HTERT RPE-1 (cell line): ENCODE results near the gene ENTREP1.

Experiments
- in situ Hi-C: fragments of 300-500 bp; cut with MboI; formaldehyde crosslinking; loops from 4 replicates; pipeline ENCODE4 v1.14.3; 2020; ENCODE audit warnings: low sequenced_read_pairs

Gene ENTREP1

GRCh38 chr9:69319324-69320025 is 5.5 kb upstream of the ENTREP1 start:
- in situ Hi-C loops = no loop called here

- in situ Hi-C loops = no loop called here
These were observed 2.8 kb upstream of the ENTREP1 start for GRCh38 chr9:69322256-69322655.

- in situ Hi-C loops = no loop called here
These were observed 1.2 kb upstream of the ENTREP1 start for GRCh38 chr9:69323861-69324260.

GRCh38 chr9:69325409-69326212 is 596 bp downstream of the ENTREP1 start:
- in situ Hi-C loops = no loop called here

DNA sequence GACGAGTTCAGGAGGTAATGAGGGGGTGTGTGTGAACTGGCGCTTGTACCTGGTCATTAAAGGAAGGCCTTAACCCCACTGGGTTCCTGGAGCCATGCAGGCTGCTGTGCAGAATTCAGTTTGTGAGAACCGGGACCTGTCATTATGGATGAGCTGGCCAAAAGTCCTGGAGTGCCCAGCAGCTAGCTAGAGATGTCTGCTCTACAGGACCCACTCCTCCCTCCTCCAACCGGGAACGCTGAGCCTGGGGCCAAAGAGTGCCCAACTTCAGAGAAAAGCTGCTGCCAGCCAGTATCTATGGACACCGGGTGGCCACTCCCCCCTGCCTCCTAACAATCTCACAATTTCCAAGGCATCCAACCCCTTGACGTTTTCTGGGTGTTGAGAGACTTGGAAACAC is 1.2 kb downstream of the ENTREP1 start:
- in situ Hi-C loops = no loop called here

DNA sequence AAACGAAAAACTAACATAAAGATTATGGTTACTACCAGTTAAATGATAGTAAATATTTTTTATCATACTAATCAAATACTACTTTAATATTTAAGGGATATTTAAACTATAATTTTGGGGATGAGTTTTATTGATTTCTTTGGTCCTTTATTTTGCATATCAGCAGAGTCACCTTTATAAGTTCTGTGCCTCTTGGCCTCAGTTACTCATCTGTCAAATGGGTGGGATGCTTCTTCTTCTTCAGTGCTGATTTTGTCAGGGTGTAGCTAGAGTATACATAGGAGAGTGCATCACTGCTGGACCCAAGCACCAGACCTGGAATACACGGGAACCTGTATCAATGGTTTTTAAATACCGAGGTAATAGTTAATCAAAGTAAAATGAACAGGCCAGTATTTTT is 5.6 kb downstream of the ENTREP1 start:
- in situ Hi-C loops = no loop called here

DNA sequence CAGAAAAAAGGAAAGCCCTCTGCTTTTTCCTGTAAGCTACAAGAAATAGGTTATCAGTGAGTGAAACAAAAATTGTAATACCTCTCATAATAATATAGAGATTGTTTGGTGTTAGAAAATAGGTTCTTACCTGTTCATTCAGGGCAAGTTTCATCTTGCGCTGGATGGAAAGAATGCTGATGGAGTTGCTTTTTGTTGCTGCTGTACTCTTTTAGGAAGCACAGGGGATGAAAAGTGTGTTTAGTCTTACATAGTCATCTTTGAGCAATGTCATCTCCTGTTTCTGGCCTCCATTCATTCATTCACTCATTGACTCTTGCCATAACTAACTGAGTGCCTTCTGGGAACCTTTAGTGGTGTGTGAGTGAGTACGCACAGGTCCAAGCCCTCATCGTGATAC is 6.4 kb downstream of the ENTREP1 start:
- in situ Hi-C loops = no loop called here

DNA sequence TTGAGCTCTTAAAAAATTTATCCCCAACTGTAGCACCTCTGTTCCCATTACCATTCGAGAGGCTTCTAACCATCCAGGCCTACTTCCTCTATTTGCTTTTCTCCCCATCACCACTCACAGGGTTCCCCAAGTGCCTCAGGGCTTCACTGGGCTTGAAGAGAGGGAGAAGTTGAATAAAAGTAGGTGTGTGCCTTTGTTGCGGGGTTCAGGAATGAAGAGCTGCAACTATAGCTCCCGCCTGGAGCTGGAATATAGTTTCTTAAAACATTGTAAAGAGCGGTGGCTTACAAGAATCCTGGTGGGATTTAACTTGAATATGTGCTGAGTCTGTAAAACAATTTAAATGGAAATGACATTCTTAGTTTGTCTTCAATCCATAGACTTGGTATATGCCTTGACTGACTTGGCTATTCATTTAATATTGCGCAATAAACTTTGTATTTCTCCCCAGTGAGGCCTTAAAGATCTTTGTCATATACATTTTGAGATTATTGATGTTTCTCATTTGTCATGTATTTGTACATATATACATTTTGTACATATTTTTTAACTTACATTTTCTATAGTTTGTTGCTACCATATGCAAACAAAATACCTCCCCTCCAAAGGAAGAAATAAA is 7.2 kb downstream of the ENTREP1 start:
- in situ Hi-C loops = no loop called here

GRCh38 chr9:69333716-69334115 is 8.7 kb downstream of the ENTREP1 start:
- in situ Hi-C loops = no loop called here

GRCh38 chr9:69334317-69334716 is 9.3 kb downstream of the ENTREP1 start:
- in situ Hi-C loops = no loop called here

DNA sequence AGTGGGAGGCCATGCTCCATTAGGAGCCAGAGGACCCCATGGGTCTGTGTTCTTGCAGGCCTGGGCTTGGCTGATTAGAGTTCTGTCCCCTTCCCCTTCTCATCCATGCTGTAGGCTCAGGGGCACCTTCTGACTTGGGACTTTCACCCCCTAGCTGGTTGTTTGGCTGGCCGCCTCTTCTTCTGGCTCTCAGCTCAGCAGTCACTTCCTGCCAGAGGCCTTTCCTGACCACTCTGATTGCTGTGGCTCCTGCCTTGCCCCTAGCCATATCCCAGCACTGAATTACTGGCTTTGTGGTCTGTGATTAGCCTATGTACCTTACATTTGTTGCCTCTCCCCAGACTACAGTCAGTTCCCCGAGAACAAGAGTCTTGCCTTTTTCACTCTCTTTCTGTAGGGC is 14.6 kb downstream of the ENTREP1 start:
- in situ Hi-C loops = no loop called here

GRCh38 chr9:69340631-69341030 is 15.6 kb downstream of the ENTREP1 start:
- in situ Hi-C loops = no loop called here

- in situ Hi-C loops = no loop called here
These were observed 17.8 kb downstream of the ENTREP1 start for GRCh38 chr9:69342769-69343168.

DNA sequence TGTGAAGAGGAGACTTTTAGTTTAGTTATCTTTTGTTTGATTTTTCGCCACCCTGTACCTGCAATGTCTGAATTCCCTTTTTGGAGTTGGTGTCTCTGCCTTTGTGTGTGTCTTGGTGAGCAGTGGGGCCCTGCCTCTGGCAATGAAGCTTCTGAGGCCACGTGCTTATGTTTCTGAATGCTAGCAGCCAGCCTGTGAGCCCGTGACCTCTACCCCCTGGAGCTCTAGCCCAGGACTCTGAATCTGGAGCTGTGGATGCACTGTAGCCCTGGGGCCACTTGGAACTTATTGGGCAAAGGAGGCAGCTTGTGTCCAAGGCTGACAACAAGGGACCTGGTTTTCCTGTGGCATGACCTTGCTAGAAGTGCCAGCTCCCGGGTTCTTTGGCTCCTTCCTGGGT is 19.4 kb downstream of the ENTREP1 start:
- in situ Hi-C loops = no loop called here

DNA sequence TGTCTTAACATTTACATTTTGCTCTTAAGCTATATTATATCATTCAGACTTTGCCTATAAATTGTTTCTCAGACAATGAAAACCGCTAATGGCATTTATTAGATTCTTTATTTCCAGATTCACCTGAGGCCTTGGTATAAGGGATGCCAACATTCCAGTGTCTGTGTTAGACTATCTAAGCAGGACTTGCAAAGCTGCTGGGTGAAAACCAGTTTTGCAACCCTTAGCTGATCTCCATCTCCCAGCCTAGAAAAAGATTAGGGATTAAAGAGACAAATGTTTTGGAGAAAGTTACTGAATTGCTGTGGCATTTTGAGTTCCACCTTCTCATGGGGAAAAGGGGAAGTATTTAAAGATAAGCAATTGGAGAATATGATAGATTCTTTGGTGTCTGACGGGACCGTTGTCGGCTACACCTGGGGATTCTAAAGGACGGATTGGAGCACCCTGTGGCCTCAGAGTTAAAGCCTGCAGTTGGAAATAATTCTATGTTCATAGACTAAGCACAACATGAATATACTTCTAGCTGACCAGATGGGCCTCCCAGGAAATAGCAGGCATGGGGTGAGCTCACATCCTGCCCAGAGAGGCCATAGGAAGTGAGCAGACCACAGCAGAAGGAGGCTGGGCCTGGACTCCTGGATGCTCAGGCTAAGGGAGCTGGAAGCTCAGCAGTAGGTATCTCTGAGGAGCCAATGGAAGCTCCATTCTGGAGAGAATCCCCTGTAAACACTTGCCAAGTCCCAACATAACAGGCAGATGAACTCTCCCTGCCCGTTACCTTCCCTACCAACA is 21.8 kb downstream of the ENTREP1 start:
- in situ Hi-C loops = no loop called here

- in situ Hi-C loops = no loop called here
These were observed 22.6 kb downstream of the ENTREP1 start for GRCh38 chr9:69347607-69348006.

DNA sequence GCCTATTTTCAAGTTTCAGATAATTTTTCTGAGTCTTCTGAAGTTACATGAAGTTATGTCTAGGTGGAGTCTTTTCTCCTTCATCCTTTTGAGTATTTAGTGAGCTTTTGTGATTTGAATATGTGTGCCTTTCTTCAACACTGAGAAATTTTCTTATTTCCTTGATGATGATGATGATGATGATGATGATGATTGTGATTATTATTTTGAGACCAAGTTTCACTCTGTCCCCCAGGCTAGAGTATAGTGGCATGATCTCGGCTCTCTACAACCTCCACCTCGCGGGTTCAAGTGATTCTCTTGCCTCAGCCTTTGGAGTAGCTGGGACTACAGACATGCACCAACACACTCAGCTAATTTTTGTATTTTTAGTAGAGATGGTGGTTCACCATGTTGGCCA is 26.2 kb downstream of the ENTREP1 start:
- in situ Hi-C loops = no loop called here

GRCh38 chr9:69355232-69355631 is 30.2 kb downstream of the ENTREP1 start:
- in situ Hi-C loops = no loop called here

DNA sequence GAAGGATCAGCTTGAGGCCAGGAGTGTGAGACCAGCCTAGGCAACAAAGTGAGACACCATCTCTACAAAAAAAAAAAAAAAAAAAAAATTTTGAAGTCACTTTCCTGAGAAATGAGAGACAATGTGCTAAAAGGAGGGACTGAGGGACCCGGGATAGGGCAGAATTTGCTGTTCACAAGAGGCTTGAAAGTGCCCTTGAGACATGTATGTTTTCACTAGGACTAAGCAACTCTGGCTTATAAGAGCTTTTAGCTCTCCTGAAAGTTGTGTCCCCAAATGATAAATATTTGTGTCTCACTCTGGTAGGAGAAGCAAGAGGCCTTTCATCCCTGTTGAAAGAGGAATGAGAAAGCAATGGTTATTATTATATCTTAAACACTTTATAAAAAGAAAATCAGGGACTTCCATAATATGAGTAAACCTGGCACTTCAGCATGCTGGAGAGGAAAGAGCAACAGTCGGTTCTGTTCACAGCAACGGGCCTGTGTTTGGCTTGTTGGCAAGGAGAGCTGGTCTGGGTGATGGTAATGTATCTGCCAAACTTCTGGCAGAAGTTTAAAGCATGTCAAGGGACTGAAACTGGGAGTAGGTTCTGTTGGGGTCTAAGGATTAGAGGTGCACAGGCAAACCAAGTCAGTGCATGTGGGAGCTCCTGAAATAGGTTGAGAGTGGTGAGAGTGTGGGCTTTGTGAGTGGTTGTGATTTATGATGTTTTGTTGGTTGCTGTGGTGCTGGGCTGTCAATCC is 32.2 kb downstream of the ENTREP1 start:
- in situ Hi-C loops = no loop called here

DNA sequence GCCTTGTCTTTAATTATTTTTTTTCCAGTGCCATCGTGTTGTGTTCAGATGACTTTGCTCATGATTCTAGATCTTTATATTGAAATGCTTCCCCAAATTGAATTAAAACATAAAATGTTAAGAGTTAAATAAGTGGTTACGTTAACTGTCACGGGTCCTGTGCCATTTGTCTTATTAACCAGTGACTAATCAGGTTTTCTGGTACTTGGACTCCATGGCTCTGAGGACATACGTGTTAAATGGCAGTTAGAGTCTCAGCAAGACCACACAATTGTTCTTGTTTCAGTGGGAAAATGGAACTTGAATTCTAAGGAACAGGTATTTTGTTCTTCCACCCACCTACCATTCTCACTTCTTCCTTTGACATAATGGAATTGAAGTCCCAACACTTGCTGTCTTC is 32.8 kb downstream of the ENTREP1 start:
- in situ Hi-C loops = no loop called here

DNA sequence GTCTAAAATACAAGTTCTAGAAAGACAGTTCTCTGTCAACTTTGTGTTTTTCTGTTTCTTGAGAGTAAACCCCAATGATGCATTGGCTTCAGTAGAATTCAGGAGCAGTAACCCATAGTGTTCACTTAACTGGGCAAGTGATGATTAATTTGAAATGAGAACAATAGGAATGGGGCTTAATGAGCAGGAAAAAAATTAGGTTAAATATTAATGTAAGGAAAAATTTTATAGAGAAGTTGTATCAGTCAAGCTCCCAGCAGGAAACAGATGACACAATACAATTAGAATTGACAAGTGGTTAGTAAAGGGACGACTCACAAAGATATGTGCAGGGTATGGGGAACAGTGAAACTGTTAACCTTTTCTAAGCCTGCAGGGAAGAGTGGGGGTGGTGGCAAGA is 38.2 kb downstream of the ENTREP1 start:
- in situ Hi-C loops = no loop called here
